HepG2 (cell line): Measurements from ENCODE around the gene PXMP4. TPM values are rescaled to one million over a fixed set of nuclear protein-coding genes. Genes with fewer than 3 reads are reported as not detected.

ENCODE experiments used
- AHR ChIP-seq: IDR thresholded peaks from 2 replicates; pipeline ENCODE4 v1.6.1; 2018; ENCODE audit warnings: missing genetic modification reagents, missing compliant biosample characterization
- ARHGAP35 ChIP-seq: sonication (generic); formaldehyde crosslinking; IDR thresholded peaks from 2 replicates; pipeline ENCODE4 v1.9.0; 2022; ENCODE audit warnings: mild to moderate bottlenecking, inconsistent platforms, moderate library complexity, missing genetic modification reagents, borderline replicate concordance
- ATF1 ChIP-seq: IDR thresholded peaks from 2 replicates; pipeline ENCODE4 v1.6.1; 2016; ENCODE audit warnings: mild to moderate bottlenecking, control low read depth
- BCLAF1 ChIP-seq: fragments of 450-650 bp; IDR thresholded peaks from 2 replicates; pipeline ENCODE4 v1.6.1; 2017; ENCODE audit warnings: mild to moderate bottlenecking
- CCAR2 ChIP-seq: fragments of 200-400 bp; formaldehyde crosslinking; optimal IDR thresholded peaks from 2 replicates; pipeline ENCODE3; 2018; ENCODE audit warnings: low read depth, mild to moderate bottlenecking, low read length, moderate library complexity
- CEBPG ChIP-seq: IDR thresholded peaks from 2 replicates; pipeline ENCODE4 v1.6.1; 2016
- CREB3 ChIP-seq: sonication (generic); formaldehyde crosslinking; IDR thresholded peaks from 2 replicates; pipeline ENCODE4 v1.5.0; 2020; ENCODE audit warnings: missing genetic modification reagents
- FOXJ3 ChIP-seq: sonication (generic); formaldehyde crosslinking; IDR thresholded peaks from 2 replicates; pipeline ENCODE4 v1.4.0; 2020; ENCODE audit warnings: missing genetic modification reagents, mild to moderate bottlenecking, borderline replicate concordance
- FOXK1 ChIP-seq: sonication (generic); formaldehyde crosslinking; IDR thresholded peaks from 2 replicates; pipeline ENCODE4 v1.4.0; 2020; ENCODE audit warnings: low read depth, missing genetic modification reagents, borderline replicate concordance
- IRX3 ChIP-seq: sonication (generic); formaldehyde crosslinking; IDR thresholded peaks from 2 replicates; pipeline ENCODE4 v1.8.1; 2023; ENCODE audit warnings: mild to moderate bottlenecking, low read depth, missing genetic modification reagents, borderline replicate concordance
- MAFF ChIP-seq: IDR thresholded peaks from 2 replicates; pipeline ENCODE4 v1.6.1; 2011; ENCODE audit warnings: low read depth, low read length, improper control_type of control experiment
- MNT ChIP-seq: fragments of 450-650 bp; IDR thresholded peaks from 2 replicates; pipeline ENCODE4 v1.6.1; 2016
- PHF21A ChIP-seq: sonication (generic); formaldehyde crosslinking; IDR thresholded peaks from 2 replicates; pipeline ENCODE4 v1.5.0; 2020; ENCODE audit warnings: mild to moderate bottlenecking, missing genetic modification reagents
- POLR2AphosphoS5 ChIP-seq: IDR thresholded peaks from 2 replicates; pipeline ENCODE4 v1.6.1; 2012; ENCODE audit warnings: low read depth, low read length
- TFDP2 ChIP-seq: sonication (generic); formaldehyde crosslinking; IDR thresholded peaks from 2 replicates; pipeline ENCODE4 v1.4.0; 2020; ENCODE audit warnings: missing genetic modification reagents
- ZFX ChIP-seq: sonication (generic); formaldehyde crosslinking; IDR thresholded peaks from 2 replicates; pipeline ENCODE4 v1.4.0; 2020; ENCODE audit warnings: mild to moderate bottlenecking, low read depth, missing genetic modification reagents, moderate library complexity
- ZNF234 ChIP-seq: sonication (generic); formaldehyde crosslinking; conservative IDR thresholded peaks from 2 replicates; pipeline ENCODE4 v1.5.1; 2020; ENCODE audit warnings: mild to moderate bottlenecking, missing genetic modification reagents
- ZNF432 ChIP-seq: sonication (generic); formaldehyde crosslinking; IDR thresholded peaks from 2 replicates; pipeline ENCODE4 v1.5.0; 2020; ENCODE audit warnings: missing genetic modification reagents, mild to moderate bottlenecking, borderline replicate concordance
- ZNF790 ChIP-seq: sonication (generic); formaldehyde crosslinking; IDR thresholded peaks from 2 replicates; pipeline ENCODE4 v1.8.0; 2022; ENCODE audit warnings: missing genetic modification reagents, mild to moderate bottlenecking, borderline replicate concordance
- polyA plus RNA-seq, 8 experiments: library from polyadenylated mRNA; depleted of rRNA in 3 of 8; stranded (reverse) in 7 of 8; unstranded in 1 of 8; fragments of >200 nt; fragmentation: Illumina TruSeq in 4 of 8; extraction: Trizol in 4 of 8; gene quantifications; 2 replicates each; pipeline versions ENCODE4 v1.2.1 to v1.2.3, GENCODE V29; 2011 to 2016; ENCODE audit warnings: low read depth in 4 of 8, missing spikeins in 1 of 8, mixed read lengths in 1 of 8; ENCODE audit not compliant: insufficient read depth in 1 of 8
- total RNA-seq, 5 experiments: library from RNA; depleted of rRNA; stranded (reverse); fragments of >200 nt; fragmentation: Illumina TruSeq; extraction: Trizol; gene quantifications; 2 replicates each; pipeline ENCODE4 v1.2.3, GENCODE V29; 2016; ENCODE audit warnings: low read depth in 1 of 5
- TF ChIP-seq, protein P1 (sequence below): sonication (generic); formaldehyde crosslinking; IDR thresholded peaks from 2 replicates; pipeline ENCODE4 v1.4.0; 2020; ENCODE audit warnings: mild to moderate bottlenecking, missing genetic modification reagents
- TF ChIP-seq, protein P2 (sequence below): IDR thresholded peaks from 2 replicates; pipeline ENCODE4 v1.6.1; 2016; ENCODE audit warnings: low read depth, borderline replicate concordance
- TF ChIP-seq, protein P3 (sequence below): sonication (generic); formaldehyde crosslinking; IDR thresholded peaks from 2 replicates; pipeline ENCODE4 v1.4.0; 2020; ENCODE audit warnings: low read depth, mild to moderate bottlenecking, missing genetic modification reagents

The PXMP4 gene
- total and polyA plus RNA-seq, 2 of the 13 experiments (the other 11 are each of a cell fraction or from before 2014, with no cell fraction given), result not detected

DNA sequence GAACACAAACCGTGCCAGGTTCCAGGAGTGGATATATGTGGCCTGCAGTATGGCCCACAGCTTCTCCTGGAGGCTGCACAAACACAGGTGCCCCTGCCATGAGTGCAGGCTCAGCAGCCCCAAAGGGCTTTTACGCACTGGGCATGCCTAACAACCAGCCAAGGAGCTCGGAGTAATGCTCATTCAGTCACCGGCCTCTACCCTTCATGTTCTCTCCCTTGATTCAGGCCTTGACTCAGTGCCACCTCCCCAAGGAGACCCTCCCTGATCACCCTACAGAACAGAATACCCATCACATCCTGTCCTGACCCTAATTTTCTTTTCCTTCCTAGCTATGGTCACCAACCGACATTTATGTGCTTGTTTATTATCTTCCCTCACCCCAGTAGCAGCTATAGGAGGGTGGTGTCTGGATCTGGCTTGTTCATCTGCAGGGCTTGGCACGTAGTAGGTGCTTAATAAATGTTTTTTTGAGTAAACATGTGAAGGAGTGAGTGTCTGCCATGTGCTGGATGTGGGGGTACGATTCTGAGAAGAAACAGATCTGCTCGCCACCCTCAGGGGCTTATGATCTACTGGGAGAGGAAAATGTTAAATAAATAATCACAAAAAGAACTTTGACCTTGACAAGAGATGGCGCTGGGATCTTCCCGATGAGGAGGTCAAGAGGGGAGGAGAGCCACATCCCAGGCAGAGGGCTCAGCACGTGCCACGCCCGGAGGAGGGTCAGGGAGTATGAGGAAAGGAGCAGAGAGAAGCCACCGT is 9.2 kb downstream of the PXMP4 start (continued):
- TF ChIP-seq, protein P1, sequence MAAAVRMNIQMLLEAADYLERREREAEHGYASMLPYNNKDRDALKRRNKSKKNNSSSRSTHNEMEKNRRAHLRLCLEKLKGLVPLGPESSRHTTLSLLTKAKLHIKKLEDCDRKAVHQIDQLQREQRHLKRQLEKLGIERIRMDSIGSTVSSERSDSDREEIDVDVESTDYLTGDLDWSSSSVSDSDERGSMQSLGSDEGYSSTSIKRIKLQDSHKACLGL (CRISPR knock-in tag), result no peak
- TF ChIP-seq, protein P2, sequence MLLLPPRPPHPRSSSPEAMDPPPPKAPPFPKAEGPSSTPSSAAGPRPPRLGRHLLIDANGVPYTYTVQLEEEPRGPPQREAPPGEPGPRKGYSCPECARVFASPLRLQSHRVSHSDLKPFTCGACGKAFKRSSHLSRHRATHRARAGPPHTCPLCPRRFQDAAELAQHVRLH (CRISPR knock-in tag), result no peak; the same call in 1 of the 2 replicates
- TF ChIP-seq POLR2AphosphoS5, result no peak
- TF ChIP-seq ARHGAP35 (CRISPR knock-in tag), result no peak
- no peak for TF ChIP-seq FOXJ3 (CRISPR knock-in tag)
- TF ChIP-seq, protein P3, sequence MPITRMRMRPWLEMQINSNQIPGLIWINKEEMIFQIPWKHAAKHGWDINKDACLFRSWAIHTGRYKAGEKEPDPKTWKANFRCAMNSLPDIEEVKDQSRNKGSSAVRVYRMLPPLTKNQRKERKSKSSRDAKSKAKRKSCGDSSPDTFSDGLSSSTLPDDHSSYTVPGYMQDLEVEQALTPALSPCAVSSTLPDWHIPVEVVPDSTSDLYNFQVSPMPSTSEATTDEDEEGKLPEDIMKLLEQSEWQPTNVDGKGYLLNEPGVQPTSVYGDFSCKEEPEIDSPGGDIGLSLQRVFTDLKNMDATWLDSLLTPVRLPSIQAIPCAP (CRISPR knock-in tag), result no peak
- TF ChIP-seq AHR (CRISPR knock-in tag), result no peak
- TF ChIP-seq FOXK1 (CRISPR knock-in tag), result no peak
- TF ChIP-seq TFDP2 (CRISPR knock-in tag), result no peak
- no peak for TF ChIP-seq CEBPG
- TF ChIP-seq MAFF, result no peak
- peak; percentile 21; the same call in 1 of the 2 replicates for TF ChIP-seq PHF21A (CRISPR knock-in tag)
- TF ChIP-seq ZNF790, result no peak
- no peak for TF ChIP-seq CCAR2
- no peak for TF ChIP-seq MNT
- no peak for TF ChIP-seq ZNF234
- TF ChIP-seq ZFX, result no peak
- no peak for TF ChIP-seq IRX3 (CRISPR knock-in tag)
- TF ChIP-seq CREB3 (CRISPR knock-in tag), result no peak
- TF ChIP-seq ZNF432 (CRISPR knock-in tag), result no peak
- no peak for TF ChIP-seq ATF1
- TF ChIP-seq BCLAF1, result no peak
